ENCODE data around the gene NAALADL1.
"Not testable (repeated sequence)": the region's sequence is repeated elsewhere in the genome, so short reads cannot be mapped to it uniquely, and the experiment has no call there.

The NAALADL1 gene

GRCh38 chr11:65013888-65014725 lies 44.2 kb downstream of the NAALADL1 start, which contains the start of gene ARL2:
TSS of gene ARL2 (plus strand) at chr11:65014160. CDS start at chr11:65014208, 48 bp downstream.
- DNase-seq (ENCODE audit: low read depth in 1 of 2, low spot score in 1 of 2), result peak; percentile 75 to 77

DNA sequence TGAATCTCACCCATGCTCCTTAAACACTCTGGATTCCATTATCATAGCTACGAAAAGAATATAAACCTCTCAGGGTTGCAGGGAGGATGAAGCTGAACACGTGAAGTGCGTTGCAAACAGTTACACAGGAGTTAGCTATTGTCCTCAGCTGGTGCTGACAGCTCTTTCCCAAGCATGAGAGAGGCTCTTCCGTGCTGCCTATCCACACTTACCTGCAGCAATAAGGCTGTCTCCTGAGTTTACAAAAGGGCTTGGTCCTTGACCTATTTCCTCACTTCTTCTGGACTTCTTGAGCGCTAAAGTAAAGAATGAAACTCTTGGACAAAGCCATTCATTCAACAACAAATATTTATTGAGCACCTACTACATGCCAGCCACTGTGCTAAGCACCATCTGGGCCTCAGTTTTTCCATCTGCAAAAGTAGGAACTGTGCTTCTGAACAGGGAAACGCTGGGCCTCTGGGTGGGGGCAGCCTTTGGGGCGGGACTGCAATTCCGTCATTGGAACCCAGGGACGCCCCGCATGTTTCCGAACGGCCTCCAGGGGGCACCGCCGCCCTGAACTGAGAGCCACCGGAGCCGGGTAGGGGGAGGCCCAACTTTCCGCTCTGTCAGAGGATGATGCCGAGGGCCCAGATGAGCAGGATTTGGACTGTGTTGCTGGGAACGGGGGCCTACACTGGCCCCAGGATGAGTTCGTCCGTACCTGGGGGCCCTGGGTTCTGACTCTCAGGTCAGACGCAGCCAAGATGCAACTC lies 45.0 kb downstream of the NAALADL1 start:
- peak; percentile 80 to 90 for DNase-seq (ENCODE audit: low read depth in 1 of 2, low spot score in 1 of 2)

DNA sequence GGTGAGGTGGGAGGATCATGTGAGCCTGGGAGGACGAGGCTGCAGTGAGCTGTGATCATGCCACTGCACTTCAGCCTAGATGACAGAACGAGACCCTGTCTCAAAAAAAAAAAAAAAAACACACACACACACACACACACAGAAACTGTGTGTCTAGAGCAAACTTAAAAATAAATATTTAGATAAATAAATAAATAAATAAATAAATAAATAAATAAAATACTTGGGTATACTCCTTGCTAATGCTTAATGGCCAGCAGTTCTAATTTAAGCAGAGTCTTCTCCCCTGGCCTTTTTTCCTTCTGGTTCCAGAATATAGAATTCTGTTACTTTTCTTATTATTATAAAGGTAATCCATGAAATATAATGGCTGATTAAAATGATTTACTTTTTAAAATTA lies 49.5 kb downstream of the NAALADL1 start:
- no peak for DNase-seq (ENCODE audit: low read depth in 1 of 2, low spot score in 1 of 2)

DNA sequence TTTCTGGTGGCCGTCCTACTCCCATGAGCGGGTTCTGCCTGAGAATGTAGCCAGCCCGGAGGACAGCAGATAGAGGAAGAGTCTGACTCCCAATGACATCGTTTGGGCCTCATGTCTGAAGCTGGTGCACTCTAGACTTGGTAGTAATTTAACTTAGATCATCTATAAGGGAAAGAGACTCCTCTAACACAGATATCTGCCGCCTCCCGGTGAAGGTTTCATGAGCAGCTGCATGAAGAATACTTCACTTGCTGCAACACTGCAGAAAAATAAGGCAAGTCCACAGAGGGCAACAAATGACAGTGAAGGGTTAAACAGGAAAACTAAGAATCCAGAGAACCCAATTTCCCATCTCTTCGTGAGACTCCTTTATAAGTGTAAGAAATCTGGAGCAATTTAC lies 50.3 kb downstream of the NAALADL1 start:
- no peak for DNase-seq (ENCODE audit: low read depth in 1 of 2, low spot score in 1 of 2)

- DNase-seq (ENCODE audit: low read depth in 1 of 2, low spot score in 1 of 2), result not testable (repeated sequence)
These were observed 54.4 kb downstream of the NAALADL1 start for GRCh38 chr11:65003968-65004367.

DNA sequence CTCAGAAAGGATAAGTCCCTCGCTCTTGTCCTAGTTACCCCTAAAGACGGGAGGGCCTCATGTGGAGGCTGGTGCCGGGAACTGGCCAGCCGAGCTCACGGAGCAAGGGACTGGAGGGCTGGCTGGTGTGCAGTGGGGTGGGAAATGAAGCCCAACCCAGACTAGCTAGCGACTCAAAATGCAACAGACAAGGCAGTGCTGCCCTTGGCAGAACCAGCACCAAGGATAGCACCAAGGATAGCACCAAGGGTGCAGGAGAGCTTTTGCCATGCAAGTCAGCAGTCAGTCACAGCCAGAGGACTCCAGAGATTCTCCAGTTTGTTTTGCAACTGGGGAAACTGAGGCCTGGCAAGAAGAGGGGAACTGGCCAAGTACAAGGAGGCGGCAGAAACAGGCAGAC lies 55.1 kb downstream of the NAALADL1 start:
- no peak for DNase-seq (ENCODE audit: low read depth in 1 of 2, low spot score in 1 of 2)

- DNase-seq (ENCODE audit: low read depth in 1 of 2, low spot score in 1 of 2), result no peak
These were observed 55.6 kb downstream of the NAALADL1 start for GRCh38 chr11:65002706-65003105.

DNA sequence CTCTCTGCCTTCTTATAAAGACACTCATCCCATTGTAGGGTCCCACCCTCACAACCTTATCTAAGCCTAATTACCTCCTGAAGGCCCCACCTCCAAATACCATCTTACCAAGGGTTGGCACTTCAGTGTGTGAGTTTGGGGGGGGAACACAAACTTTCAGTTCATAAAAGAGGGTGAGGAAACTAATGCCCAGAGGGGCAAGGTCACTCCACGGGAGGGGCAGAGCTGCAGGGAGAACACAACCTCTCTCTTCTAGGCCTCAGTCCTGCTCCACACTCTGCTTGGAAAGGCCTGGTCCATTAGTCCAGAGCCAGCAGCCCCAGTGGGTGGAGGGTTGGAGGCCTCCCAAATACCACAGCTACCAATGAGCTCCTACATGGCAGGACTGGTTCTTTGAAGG lies 58.9 kb downstream of the NAALADL1 start:
- DNase-seq (ENCODE audit: low read depth in 1 of 2, low spot score in 1 of 2), result no peak

GRCh38 chr11:64998690-64999431 lies 59.5 kb downstream of the NAALADL1 start:
- DNase-seq (ENCODE audit: low read depth in 1 of 2, low spot score in 1 of 2), result no peak

DNA sequence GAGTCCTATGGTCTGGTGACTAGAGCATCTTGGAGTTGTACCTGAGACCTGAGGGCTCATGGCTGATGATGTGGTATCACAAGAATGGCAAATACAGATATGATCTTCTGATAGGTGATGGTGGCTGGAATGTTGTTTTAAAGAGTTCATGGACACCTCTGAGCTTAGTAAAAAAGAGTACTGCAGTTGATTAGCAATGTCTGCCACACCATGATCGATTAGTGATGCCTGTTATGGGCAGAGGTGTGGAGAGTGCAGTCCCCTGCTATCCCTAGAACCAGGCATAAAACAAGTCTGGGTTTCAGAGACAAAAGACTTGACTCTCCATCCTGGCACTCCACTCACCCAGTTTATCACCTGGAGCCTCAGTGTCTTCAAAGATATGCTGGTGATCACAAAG lies 60.2 kb downstream of the NAALADL1 start:
- DNase-seq (ENCODE audit: low read depth in 1 of 2, low spot score in 1 of 2), result no peak

DNA sequence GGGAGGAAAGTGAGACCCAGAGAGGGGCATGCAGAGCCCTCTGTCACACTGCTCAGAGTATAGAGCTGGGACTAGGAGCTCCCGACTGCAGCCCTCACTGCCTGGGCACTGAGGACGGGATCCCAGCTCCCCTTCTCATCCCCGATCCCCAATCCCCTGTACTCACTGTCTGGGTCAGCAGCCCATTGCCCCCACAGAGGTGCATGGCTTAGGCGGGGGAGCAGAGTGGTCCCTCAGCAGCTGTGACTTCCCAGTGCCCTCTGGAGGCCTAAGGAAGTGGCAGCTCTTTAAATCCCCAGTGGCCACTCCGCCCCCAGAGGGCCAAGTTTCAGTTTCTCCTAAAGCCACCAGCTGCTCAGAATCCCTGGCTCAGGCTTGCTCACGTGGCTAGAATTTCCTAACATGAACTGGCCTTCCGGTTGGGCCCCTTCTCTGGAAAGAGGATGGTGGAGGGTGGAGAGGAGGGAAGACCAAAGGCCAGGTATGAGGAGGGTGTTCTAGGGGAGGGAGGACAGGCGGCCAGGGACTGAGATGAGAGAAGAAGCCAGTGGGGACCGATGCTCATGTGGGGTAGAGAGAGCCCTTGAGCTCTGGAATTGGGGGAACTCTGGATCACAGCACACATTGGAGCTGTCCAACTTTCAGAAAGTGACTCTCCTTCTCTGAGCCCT lies 61.5 kb downstream of the NAALADL1 start, which contains the start of gene BATF2:
Gene BATF2, minus strand, starts transcription at position 262 of the 671 bp plus-strand sequence. Its CDS starts 57 bp downstream, at position 205.
- DNase-seq (ENCODE audit: low read depth in 1 of 2, low spot score in 1 of 2), result no peak

GRCh38 chr11:64996327-64996709 lies 62.0 kb downstream of the NAALADL1 start:
- DNase-seq (ENCODE audit: low read depth in 1 of 2, low spot score in 1 of 2), result no peak
